Activated CD4-positive, alpha-beta T cell treated with anti-CD3 and anti-CD28 coated beads for 1 hour (primary cell): ENCODE data around the gene SHH.

Experiments used
- DNase-seq: peaks from one replicate; pipeline ENCODE4 v3.0.0-alpha.2; 2020

The SHH gene

GRCh38 chr7:155790666-155791065 is 21.6 kb downstream of the SHH start:
- no peak for DNase-seq

- DNase-seq = no peak
These were observed 23.1 kb downstream of the SHH start for GRCh38 chr7:155789001-155789725.

- no peak for DNase-seq
These were observed 23.7 kb downstream of the SHH start for GRCh38 chr7:155788616-155789000.

GRCh38 chr7:155787171-155787851 is 25.0 kb downstream of the SHH start:
- DNase-seq = no peak

- DNase-seq = no peak
These were observed 25.8 kb downstream of the SHH start for GRCh38 chr7:155786491-155786890.

GRCh38 chr7:155785536-155785935 is 26.7 kb downstream of the SHH start:
- no peak for DNase-seq

- DNase-seq = no peak
These were observed 29.8 kb downstream of the SHH start for GRCh38 chr7:155782466-155782865.

- no peak for DNase-seq
These were observed 30.8 kb downstream of the SHH start for GRCh38 chr7:155781433-155781832.

- DNase-seq = no peak
These were observed 31.4 kb downstream of the SHH start for GRCh38 chr7:155780884-155781283.

- DNase-seq = no peak
These were observed 33.9 kb downstream of the SHH start for GRCh38 chr7:155778349-155778748.

GRCh38 chr7:155776606-155777005 is 35.7 kb downstream of the SHH start:
- DNase-seq = no peak

GRCh38 chr7:155775691-155776090 is 36.6 kb downstream of the SHH start:
- DNase-seq = no peak

- DNase-seq = no peak
These were observed 37.3 kb downstream of the SHH start for GRCh38 chr7:155774947-155775346.

- no peak for DNase-seq
These were observed 38.7 kb downstream of the SHH start for GRCh38 chr7:155773531-155773930.

- DNase-seq = no peak
These were observed 42.0 kb downstream of the SHH start for GRCh38 chr7:155770241-155770640.

- no peak for DNase-seq
These were observed 42.6 kb downstream of the SHH start for GRCh38 chr7:155769701-155770100.

- DNase-seq = no peak
These were observed 45.0 kb downstream of the SHH start for GRCh38 chr7:155766966-155767916.

GRCh38 chr7:155766386-155766785 is 45.9 kb downstream of the SHH start:
- DNase-seq = no peak

GRCh38 chr7:155765458-155765857 is 46.8 kb downstream of the SHH start:
- no peak for DNase-seq

- DNase-seq = no peak
These were observed 47.8 kb downstream of the SHH start for GRCh38 chr7:155764438-155764793.

GRCh38 chr7:155763691-155764437 is 48.4 kb downstream of the SHH start:
- peak; percentile 28 for DNase-seq

- no peak for DNase-seq
These were observed 49.1 kb downstream of the SHH start for GRCh38 chr7:155763122-155763521.

GRCh38 chr7:155762655-155763054 is 49.6 kb downstream of the SHH start:
- no peak for DNase-seq
